ENCODE results near the gene ZNHIT3.

The ZNHIT3 gene

DNA sequence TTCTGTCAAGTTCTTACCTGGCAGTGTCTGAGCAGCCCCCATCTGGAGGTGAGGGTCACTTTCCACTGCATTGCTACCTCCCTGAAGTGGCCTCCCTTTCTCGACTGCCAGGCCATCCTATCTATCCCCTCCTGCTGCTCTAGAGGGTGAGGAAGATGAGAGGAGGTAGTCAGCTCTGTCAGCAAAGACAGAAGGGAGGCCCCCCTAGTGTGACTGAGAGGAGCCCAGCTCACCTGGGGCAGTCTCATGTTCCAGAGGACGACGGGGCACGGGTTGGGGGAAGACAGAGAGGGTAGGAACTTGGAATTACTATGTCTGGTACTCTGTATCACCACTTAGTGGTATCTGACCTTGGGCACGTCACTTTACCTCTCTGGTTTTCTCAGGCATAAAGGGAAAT is 26.2 kb downstream of the ZNHIT3 start:
- DNase-seq: no peak
- no peak for TF ChIP-seq POLR2A (IDR thresholded peaks at IDR 0.05; ENCODE audit: low read length)
- TF ChIP-seq GATA1 (IDR thresholded peaks at IDR 0.05; ENCODE audit: low read depth, low read length): no peak

DNA sequence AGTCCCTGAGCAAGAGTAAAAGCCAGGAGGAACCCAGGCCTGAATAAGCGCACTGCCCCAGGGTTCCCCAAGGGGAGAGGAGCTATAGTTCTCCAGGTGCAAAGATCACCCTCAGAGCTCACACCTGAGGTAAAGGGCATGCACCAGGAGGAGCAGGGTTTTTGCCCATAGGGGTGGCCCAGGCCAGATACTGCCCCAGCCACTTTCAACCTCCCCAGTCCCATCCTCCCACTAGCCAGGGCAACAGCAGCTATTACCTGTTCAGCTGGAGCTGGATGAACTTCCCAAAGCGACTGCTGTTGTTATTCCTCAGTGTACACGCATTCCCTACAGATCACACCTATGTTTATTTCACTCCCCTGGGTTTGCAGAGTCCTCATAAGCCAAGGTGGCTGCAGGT is 28.4 kb downstream of the ZNHIT3 start:
- TF ChIP-seq POLR2A (IDR thresholded peaks at IDR 0.05; ENCODE audit: low read length) (no peak), GATA1 (IDR thresholded peaks at IDR 0.05; ENCODE audit: low read depth, low read length) (no peak)
- DNase-seq: no peak

DNA sequence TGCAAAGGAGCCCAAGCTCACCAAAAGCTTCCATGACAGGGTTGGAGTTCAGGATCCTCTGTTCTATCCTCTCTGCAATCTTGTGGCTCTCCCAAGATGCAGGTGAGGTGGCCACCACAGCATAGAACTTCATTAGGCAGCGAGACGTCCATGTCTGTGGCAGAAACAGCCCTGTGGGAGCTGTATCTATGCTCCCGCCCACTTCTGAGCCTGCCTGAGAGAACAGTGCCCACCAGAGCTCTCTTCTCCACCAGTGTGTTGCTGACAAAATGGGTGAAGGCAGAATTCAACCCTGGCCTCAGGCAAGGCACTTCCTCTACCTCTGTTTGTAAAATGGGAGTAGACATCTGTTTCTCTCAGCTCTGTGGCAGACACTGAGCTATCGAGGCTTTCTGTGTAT is 29.4 kb downstream of the ZNHIT3 start:
- no peak for TF ChIP-seq GATA1 (IDR thresholded peaks at IDR 0.05; ENCODE audit: low read depth, low read length)
- TF ChIP-seq POLR2A (IDR thresholded peaks at IDR 0.05; ENCODE audit: low read length): no peak
- DNase-seq: no peak

DNA sequence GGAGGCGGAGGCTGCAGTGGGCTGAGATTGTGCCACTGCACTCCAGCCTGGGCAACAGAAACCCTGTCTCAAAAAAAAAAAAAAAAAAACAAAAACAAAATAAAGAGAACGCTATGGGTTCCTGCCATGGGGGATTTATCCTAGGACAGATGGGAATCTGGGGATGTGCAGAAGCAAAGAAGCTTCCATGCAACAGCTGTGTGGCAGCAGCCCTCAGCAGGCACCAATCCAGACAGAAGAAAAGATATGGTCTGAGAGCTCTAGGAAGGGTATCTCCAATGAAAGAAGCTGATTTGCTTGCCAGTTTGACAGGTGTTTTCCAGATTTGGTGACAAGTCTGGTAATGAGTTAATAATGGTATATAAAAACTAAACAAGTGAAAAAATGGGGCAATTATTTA is 36.6 kb downstream of the ZNHIT3 start:
- TF ChIP-seq GATA1 (IDR thresholded peaks at IDR 0.05; ENCODE audit: low read depth, low read length): no peak
- TF ChIP-seq POLR2A (IDR thresholded peaks at IDR 0.05; ENCODE audit: low read length): no peak
- DNase-seq: no peak

DNA sequence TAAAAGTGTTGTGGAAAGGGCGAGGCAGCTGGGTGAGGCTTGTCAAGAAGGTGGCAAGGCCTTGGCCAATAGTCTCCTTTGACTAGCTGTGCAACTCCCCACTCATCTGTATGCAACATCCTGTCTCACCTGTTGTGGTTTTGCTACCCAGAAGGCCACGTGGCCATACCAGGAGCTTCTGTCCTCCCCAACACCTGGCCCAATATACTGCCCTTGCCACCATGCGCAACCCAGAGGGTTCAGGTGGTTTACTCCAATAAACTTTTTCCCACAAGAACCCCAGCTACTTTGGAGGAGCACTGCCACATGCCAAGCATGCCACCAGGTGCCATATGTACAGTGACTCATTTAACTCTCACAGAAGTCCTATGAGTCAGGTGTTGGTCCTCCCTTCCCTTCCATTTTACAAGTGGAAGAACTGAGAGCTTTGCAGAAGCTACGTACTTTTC is 38.0 kb downstream of the ZNHIT3 start:
- no peak for DNase-seq
- TF ChIP-seq GATA1 (IDR thresholded peaks at IDR 0.05; ENCODE audit: low read depth, low read length) (no peak), POLR2A (IDR thresholded peaks at IDR 0.05; ENCODE audit: low read length) (no peak)

DNA sequence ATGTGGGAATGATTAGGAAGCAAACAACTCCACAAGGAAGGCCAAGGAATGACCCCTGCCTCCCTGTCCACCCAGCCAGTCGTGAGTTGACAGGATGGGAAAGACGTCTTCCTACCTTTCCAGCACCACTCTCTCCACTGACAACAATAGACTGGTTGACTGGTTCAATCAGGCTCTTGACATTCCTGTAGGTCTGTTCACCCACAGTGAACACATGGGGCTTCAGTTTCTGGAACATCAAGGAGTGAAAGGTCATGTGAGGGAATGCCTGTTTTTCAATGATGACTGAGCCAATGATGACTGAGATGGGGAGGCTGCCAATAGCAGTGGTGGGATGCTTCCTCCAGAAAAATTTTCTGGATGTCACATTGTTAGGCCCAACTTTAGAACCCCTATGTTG is 38.6 kb downstream of the ZNHIT3 start:
- no peak for DNase-seq
- TF ChIP-seq POLR2A (IDR thresholded peaks at IDR 0.05; ENCODE audit: low read length) (no peak), GATA1 (IDR thresholded peaks at IDR 0.05; ENCODE audit: low read depth, low read length) (no peak)

DNA sequence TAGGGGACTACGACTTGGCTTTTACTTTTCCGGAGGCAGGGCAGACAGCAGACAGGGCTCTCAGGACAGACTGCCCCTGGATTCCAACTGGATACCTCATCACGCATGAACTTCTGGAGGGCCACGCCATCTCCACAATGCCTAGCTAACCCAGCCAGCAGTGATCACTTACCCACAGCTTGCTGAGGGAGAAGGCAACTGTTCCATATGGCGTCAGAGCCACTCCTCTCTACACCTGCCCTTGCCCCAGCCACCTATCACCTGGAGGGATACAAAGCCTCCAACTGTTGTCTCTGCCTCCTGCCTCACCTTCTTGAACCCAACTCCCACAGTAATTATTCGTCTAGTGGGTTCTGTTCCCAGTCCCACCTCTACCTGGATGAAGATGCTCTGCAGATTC is 39.4 kb downstream of the ZNHIT3 start:
- no peak for TF ChIP-seq POLR2A (IDR thresholded peaks at IDR 0.05; ENCODE audit: low read length)
- TF ChIP-seq GATA1 (IDR thresholded peaks at IDR 0.05; ENCODE audit: low read depth, low read length): no peak
- no peak for DNase-seq

DNA sequence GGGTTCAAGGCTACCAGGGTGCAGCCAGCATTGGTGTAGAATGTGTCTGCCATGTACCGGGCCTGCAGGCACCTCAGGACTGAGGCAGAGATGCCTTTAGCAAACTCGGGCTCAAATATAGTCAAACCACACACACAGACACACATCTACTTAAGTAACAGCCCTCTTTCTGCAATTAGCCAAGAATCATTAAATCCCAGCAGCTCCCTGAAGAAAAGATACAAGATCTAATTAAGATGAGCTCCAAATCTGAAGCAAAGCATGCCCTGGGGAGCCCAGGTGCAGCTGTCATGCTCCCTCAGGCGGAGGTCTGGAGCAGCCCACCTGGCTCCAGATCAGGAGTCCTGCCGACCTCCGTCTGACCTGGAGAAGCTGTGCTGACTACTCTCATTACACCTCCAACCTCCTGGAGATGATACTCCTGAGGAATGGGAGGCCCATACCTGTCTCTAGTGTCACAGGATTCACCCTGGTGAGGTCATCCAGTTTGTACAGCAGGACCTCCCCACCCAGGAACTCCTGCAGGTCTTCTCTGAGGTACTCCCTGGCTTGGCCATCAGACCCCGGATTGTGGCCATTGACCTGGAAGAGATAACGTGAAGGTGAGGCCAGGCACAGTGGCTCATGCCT is 41.3 kb downstream of the ZNHIT3 start:
- DNase-seq: no peak
- no peak for TF ChIP-seq GATA1 (IDR thresholded peaks at IDR 0.05; ENCODE audit: low read depth, low read length)
- no peak for TF ChIP-seq POLR2A (IDR thresholded peaks at IDR 0.05; ENCODE audit: low read length)

DNA sequence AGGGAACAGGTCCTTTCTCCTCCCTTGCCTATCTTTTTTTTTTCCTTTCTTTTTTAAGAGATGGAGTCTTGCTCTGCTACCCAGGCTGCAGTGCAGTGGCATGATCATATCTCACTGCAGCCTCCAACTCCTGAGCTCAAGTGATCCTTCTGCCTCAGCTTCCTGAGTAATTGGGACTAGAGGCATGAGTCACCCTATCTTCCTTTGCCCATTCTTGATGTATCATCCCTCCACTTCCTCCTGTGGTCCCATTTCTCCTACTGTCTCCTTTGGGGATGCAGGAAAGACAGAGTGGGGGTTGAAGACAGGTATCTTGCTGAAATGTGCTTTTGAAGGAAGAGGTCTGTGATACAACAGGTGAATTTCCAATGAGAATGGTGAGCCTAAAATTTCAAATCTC is 42.6 kb downstream of the ZNHIT3 start:
- TF ChIP-seq GATA1 (IDR thresholded peaks at IDR 0.05; ENCODE audit: low read depth, low read length) (no peak), POLR2A (IDR thresholded peaks at IDR 0.05; ENCODE audit: low read length) (no peak)
- peak in 1 of 2 experiments; percentile 21 for DNase-seq

DNA sequence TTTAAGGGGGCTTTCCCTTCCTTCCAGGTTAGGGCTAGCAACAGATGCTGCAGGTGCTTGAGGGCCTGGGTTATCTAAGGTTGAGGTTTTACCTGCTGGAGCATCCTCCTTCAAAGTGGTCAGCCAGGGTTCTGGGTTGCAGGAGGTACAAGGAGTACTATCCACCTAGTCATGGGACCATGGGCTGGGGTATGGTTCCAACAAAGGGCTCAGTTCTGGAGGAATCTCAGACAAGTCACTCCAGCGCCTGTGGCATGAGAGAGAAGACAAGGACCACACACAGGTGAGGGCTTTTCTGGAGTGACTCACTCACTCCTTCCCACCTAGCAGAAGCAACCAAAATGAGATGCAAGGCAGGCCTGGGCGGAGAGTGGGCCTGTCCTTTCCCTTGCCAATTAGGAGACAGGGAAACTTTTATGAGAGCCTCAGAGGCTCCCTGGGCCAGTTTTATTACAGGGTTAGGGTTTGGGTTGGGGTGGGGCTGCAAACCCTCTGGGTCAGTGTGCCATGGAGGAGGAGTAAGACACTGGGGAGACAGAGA is 46.0 kb downstream of the ZNHIT3 start:
- no peak for TF ChIP-seq GATA1 (IDR thresholded peaks at IDR 0.05; ENCODE audit: low read depth, low read length)
- no peak for TF ChIP-seq POLR2A (IDR thresholded peaks at IDR 0.05; ENCODE audit: low read length)
- no peak for DNase-seq

DNA sequence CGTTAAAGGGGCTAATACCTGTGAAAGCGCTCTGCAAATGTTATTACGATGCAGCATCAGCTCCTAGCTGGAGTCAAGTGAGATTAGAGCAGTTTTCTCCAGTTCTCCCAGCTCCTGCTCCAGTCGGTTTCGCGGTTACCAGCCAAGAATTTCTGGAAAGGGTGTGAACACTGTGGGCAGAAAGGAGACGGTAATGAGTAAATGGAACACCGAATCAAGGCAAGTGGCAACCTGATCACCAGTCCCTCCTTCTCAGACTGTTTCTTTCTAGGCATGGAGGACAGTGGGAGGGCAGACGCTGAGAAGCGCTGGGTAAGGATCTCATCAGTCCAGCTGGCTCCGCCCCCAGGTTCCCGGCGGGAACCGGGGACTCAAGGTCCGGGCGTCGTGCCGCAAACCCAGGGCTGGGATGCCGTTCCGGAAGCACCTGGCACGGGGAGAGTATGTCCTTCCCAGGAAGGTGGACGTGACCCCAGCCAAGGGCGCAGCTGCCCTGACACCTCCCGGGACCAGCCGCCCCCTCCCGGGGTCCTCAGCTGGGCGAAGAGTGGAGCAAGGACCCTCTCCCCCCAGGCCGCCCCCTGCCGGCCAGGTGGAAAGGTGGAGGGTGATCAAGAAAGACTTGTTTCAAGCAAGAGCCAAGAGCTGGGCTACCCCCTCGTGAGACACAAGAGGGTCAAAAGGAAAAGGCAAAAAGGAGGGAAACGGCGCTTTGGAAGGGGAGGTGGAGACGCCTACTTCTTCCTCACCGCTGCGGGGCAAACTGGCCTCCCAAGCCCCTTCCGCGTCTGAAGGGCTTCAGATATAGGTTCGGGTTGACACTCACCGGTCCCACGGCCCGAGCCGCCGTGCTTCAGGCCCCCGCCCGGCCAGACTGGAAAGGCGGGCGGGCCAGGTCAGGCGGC is 47.7 kb downstream of the ZNHIT3 start:
- DNase-seq: peak; percentile 63 to 68

DNA sequence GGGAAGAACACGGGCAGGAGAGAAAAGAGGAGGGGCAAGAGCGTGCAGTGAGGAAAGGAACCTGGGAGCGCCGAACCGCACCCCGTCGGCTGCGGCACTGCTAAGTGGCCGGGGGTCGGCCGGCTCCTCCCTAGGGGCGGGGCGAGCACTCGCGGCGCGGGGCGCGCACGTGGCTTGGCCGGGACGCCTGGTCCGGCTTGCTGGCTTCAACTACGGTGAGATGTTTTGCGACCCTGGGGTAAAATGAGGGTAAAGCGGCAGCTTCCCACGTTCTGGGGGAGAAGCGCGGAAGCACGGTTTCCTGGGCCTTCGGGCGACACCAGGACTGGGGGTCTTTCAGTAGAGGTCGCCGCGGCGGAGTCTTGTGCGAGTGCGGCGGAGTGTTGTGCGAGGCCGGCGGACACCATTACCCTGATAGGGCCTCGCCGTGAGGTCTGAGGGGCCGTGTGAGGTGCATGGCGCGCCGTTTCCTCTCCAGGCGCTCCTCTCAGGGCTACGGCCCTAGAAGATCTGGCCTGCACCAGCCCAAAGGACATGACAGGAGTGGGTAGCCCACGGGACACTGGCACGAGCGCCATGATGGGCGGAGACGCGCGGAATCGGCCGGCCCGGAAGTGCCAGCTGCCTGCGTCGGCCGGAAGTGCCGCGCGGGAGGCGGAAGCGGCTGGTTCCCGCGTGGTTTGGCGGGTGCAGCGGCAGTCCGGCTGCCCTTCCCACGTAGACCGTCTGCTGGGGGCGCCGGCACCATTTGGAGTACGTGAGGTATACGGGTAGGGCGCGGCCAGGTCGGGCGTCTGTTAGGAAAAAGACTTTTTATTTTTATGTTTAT is 48.6 kb downstream of the ZNHIT3 start, which contains the start of the genes MYO19 and PIGW:
TSS of gene MYO19 (minus strand) at position 29 of the 829 bp plus-strand sequence. CDS start 2,330 bp downstream, outside the sequence.
TSS of gene PIGW (plus strand) at position 148 of the 829 bp plus-strand sequence. CDS start 2,115 bp downstream, outside the sequence.
- peak; percentile 92 to 94 for DNase-seq
- no peak for TF ChIP-seq GATA1 (IDR thresholded peaks at IDR 0.05; ENCODE audit: low read depth, low read length)
- peak; percentile 97 for TF ChIP-seq POLR2A (IDR thresholded peaks at IDR 0.05; ENCODE audit: low read length)

More for the DNA sequence above, 47.7 kb downstream of the ZNHIT3 start:
- TF ChIP-seq POLR2A (IDR thresholded peaks at IDR 0.05; ENCODE audit: low read length): no peak
- TF ChIP-seq GATA1 (IDR thresholded peaks at IDR 0.05; ENCODE audit: low read depth, low read length): no peak

DNA sequence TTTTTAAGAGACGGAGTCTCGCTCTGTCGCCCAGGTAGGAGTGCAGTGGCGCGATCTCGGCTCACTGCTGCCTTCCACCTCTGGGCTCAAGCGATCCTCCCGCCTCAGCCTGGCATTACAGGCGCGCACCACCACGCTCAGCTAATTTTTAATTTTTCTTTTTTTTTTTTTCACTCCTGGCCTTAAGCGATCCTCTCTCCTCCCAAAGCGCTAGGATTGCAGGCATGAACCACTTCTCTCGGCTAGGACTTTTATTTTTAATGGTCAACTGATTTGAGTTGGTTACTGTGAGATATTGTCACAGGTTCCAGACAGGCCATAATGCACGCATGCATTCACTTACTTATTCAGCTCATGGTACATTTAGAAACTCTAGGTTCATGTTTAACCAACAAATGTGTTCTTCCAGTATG is 49.2 kb downstream of the ZNHIT3 start:
- DNase-seq: no peak
- TF ChIP-seq POLR2A (IDR thresholded peaks at IDR 0.05; ENCODE audit: low read length): no peak
- TF ChIP-seq GATA1 (IDR thresholded peaks at IDR 0.05; ENCODE audit: low read depth, low read length): no peak
